LNCaP clone FGC (cell line): Measurements from ENCODE around the gene NUP43.
A peak's percentile ranks its signal among the peaks of the same experiment; 100 is the strongest.

Experiments
- DNase-seq: peaks from one replicate; pipeline ENCODE4 v3.0.0-alpha.2; 2011; ENCODE audit warnings: low read depth
- H3K4me3 ChIP-seq: 2 replicates; pipeline ENCODE4 v1.5.1; 2011; ENCODE audit warnings: mild to moderate bottlenecking, low read depth, low read length, control low read depth
- TF ChIP-seq, protein P1 (sequence below): IDR thresholded peaks from 2 replicates; pipeline ENCODE4 v1.5.1; 2012; ENCODE audit warnings: mild to moderate bottlenecking; ENCODE audit not compliant: control insufficient read depth, insufficient read depth; ENCODE audit errors: extremely low read depth

NUP43 gene

DNA sequence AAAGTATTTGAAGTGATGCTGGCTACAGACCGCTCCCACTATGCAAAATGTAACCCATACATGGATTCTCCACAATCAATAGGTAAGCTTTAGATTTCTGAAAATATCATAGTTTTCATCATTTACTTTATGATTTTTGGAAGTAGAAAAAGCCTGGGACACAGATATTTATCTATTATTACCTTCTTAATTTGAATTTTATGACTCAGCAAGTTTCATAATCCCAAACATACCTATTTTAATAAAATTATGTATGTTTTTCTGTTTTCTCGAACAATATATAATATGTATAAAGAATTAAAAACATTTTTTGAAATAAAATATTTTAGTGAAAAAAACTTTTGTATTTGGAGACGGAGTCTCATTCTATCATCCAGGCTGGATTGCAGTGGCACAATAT, 24.9 kb upstream of the NUP43 start:
- DNase-seq, result no peak
- H3K4me3 ChIP-seq, result no peak overlapping the region
- TF ChIP-seq, protein P1, sequence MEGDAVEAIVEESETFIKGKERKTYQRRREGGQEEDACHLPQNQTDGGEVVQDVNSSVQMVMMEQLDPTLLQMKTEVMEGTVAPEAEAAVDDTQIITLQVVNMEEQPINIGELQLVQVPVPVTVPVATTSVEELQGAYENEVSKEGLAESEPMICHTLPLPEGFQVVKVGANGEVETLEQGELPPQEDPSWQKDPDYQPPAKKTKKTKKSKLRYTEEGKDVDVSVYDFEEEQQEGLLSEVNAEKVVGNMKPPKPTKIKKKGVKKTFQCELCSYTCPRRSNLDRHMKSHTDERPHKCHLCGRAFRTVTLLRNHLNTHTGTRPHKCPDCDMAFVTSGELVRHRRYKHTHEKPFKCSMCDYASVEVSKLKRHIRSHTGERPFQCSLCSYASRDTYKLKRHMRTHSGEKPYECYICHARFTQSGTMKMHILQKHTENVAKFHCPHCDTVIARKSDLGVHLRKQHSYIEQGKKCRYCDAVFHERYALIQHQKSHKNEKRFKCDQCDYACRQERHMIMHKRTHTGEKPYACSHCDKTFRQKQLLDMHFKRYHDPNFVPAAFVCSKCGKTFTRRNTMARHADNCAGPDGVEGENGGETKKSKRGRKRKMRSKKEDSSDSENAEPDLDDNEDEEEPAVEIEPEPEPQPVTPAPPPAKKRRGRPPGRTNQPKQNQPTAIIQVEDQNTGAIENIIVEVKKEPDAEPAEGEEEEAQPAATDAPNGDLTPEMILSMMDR, result no peak

DNA sequence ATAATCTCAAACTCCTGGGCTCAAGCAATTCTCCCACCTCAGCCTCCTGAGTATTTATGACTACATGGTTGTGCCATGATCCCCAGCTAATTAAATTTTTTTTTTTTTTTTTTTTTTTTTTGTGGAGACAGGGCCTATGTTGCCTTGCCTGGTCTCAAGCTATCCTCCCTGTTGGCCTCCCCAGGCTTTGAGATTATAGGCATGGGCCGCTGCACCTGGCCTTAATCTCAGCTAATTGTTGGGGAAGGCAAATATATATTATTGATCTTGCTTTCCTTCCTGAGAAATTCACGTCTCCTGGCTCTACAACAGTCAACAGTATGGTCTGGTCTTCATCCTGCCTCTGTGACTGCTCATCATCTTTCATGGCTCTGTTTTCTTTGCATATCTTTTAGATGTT, 23.3 kb upstream of the NUP43 start:
- H3K4me3 ChIP-seq, result no peak overlapping the region
- DNase-seq, result no peak
- TF ChIP-seq, protein P1, result no peak

DNA sequence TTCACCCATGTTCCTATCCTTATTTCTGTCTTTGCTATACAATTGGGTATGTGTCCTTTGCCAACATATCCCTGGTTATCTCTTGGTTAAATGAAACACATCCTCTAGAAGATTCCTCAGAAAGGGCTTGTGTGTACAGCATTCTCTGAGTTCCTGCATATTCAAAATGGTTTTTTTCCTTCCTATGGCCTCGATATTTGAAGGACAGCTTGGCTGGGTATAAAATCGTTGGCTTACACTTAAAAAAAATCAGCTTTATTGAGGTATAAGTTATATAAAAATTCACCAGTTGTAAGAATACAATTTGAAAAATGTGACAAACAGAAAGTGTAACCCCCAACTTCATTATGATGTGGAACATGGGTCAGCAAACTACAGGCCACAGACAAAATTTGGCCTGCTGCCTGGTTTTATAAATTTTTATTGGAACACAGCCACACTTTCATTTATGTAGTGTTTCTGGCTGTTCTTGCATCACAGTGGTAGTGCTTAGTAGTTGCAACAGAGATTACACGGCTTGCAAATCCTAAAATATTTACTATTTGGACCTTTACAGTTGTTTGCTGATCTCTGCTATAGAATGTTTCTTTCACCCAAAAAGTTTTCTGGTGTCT, 19.9 kb upstream of the NUP43 start:
- TF ChIP-seq, protein P1, result no peak
- H3K4me3 ChIP-seq, result no peak overlapping the region
- no peak for DNase-seq

DNA sequence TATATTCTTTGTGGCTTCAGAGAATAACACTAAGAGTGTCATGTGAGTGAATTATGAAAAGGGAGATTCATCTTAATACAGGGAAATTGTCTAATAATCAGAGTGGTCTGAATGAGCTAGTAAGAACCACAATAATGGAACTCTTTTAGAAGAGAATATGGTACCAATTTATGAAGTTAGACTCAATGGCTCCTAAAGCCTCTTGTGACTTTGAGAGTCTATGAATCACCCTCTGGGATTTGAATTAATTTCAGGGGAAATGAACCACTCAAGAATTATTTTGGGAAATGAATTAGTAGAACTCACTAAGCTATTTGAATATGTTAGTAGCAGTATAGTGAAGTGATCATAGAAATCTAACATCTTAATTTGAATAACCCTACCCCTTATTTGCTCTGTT, 17.5 kb upstream of the NUP43 start:
- TF ChIP-seq, protein P1, result no peak
- no peak for DNase-seq
- H3K4me3 ChIP-seq, result no peak overlapping the region

DNA sequence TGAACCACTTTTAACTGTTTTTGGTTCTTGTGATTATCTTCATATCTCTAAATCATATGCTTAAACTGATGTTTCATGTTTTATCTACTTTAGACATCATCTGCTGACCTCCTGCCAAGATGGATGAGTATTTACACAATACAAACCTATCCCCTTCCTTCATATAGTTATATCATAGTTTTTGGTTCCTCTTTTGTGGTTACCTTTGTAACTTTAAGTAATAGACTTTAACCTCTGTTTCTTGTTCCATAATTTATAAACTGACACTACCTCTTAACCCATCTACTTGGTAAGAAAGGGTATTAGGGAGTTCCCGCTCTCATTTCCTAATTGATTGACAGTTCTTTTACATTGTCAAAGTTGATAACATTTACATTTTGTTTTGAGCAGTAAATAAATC, 15.1 kb upstream of the NUP43 start:
- TF ChIP-seq, protein P1, result no peak
- H3K4me3 ChIP-seq, result no peak overlapping the region
- DNase-seq, result peak; percentile 13

DNA sequence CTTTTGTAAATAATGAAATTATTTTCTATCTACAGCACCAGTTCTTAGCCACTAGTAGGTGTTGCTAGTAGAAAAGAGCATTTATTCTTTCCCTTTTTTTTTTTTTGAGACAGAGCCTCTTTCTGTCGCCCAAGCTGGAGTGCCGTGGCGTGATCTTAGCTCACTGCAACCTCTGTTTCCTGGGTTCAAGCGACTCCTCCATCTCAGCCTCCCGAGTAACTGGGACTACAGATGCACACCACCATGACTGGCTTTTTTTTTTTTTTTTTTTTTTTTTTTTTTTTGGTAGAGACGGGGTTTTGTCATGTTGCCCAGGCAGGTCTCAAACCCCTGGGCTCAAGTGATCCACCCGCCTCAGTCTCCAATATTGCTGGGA, 9.9 kb upstream of the NUP43 start:
- H3K4me3 ChIP-seq, result no peak overlapping the region
- TF ChIP-seq, protein P1, result no peak
- DNase-seq, result no peak
